ENCODE measurements around the gene DNMT3A.
A peak's percentile ranks its signal among the peaks of the same experiment; 100 is the strongest.

DNMT3A gene

DNA sequence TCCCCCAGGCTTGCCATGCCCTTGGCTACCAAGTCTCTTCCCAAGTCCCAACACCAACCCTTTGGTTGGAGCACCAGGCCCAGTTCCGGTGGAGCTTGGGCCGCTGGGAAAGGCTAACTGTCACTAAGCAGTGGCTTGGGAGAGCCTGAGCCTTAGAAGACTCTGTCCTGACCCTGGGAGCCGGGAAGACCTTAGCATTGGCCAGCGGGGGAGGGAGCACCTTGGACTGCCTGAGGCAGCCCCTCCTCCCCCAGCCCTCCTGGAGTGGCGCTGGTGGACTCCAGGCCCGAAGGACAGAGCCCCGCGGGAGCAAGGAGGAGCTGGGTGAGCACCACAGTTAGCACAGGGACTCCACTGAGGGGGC, 110.8 kb downstream of the DNMT3A start:
- no peak for DNase-seq (ENCODE audit: insufficient read length, low spot score)
- no peak for FAIRE-seq
- TF ChIP-seq POLR2A (IDR thresholded peaks at IDR 0.05; ENCODE audit: low read depth, low read length) = no peak
- no peak for TF ChIP-seq TAF1 (IDR thresholded peaks at IDR 0.05; ENCODE audit: low read depth, low read length)
- no peak for TF ChIP-seq POU2F2 (IDR thresholded peaks at IDR 0.05; ENCODE audit: low read depth, low read length)
- no peak; the same call in 1 of the 2 replicates for TF ChIP-seq POLR2AphosphoS5 (IDR thresholded peaks at IDR 0.05; ENCODE audit: low read depth, low read length)
- TF ChIP-seq SPI1 (IDR thresholded peaks at IDR 0.05; ENCODE audit: low read depth, low read length) = no peak
- no peak for TF ChIP-seq PAX5 (IDR thresholded peaks at IDR 0.05; ENCODE audit: insufficient read depth, low read length, severe bottlenecking)

DNA sequence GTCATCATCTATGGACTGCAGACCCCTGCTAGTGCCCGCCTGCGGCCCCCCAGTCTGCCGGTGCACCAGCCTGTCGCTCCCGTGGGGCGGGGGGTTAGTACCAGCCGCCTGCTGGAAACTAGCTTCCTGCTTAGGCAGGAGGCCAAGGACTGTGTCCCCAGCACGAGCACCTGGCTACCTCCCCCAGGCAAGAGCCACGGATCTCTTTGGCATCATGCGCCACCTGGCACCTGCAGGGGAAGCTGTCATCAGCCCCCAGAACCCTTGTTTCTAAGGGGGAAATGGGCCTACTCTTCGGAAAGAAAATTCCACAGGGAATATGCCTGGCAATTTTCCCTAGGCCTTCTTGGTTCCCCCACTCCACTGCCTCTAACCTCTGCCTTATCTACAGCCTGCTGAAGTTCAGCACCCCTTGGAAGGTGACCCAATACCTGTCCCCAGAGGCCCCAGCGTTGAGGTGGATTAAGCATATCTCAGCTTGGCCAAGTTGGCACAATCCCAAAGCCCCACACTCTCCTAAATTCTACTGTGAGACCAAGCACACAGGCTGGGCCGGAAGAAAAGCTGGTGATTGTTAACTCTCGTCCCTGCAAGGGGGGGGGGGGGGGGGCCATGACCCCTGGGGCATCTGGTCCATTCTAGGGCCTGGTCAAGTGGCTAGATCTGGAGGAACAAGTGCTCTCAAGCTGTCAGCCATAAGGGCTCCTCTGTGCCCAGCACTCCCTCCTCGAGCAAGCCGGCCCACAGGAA, 111.4 kb downstream of the DNMT3A start:
- TF ChIP-seq SPI1 (IDR thresholded peaks at IDR 0.05; ENCODE audit: low read depth, low read length) = no peak
- TF ChIP-seq PAX5 (IDR thresholded peaks at IDR 0.05; ENCODE audit: insufficient read depth, low read length, severe bottlenecking) = no peak
- no peak for TF ChIP-seq TAF1 (IDR thresholded peaks at IDR 0.05; ENCODE audit: low read depth, low read length)
- no peak for FAIRE-seq
- no peak for DNase-seq (ENCODE audit: insufficient read length, low spot score)

DNA sequence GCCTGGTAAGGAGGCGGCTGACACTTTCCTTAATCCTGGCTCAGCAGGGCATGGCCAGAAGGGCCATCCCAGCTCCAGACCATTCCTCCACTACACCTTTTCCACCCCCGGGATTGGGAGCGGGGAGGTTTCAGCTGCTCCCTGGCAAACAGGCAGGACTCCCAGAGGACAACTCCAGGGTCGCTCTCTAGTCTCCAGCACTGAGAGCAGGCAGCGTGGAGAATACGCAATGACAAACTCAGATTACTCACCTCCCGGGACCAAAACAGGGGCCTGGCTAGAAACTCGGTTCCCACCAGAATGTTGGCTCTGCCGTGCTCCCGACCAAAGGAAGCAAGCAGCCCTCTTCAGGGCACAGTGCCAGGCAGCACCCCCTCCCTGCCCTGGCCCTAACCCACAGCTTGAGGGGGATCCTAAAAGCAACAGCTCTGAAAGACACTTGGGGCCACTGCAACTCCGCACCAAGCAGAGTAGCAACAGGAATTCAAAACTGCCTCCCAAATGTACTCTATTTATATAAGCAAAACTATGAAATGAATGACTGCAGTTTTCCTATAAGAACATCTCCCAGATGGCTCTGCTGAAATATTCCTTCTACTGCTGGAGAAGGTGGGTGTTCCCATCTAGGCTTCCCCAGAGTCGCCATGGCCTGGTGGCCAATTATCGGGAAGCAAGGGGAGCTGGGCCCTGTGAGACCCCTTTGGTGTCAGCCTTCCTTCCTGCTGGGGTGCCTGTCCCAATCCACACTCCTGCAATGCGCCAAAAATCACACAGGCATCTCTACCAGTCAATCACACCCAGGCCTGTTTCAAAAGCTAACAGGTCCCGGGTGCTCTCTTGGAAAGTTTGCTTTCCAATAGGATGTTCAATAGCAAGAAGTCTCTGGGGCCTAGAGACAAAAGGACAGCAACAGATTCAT, 112.2 kb downstream of the DNMT3A start:
- FAIRE-seq (no peak), DNase-seq (ENCODE audit: insufficient read length, low spot score) (no peak)
- TF ChIP-seq POLR2AphosphoS5 (IDR thresholded peaks at IDR 0.05; ENCODE audit: low read depth, low read length) = no peak
- TF ChIP-seq TAF1 (IDR thresholded peaks at IDR 0.05; ENCODE audit: low read depth, low read length) = no peak
- TF ChIP-seq SPI1 (IDR thresholded peaks at IDR 0.05; ENCODE audit: low read depth, low read length) = no peak
- no peak for TF ChIP-seq PAX5 (IDR thresholded peaks at IDR 0.05; ENCODE audit: insufficient read depth, low read length, severe bottlenecking)
- TF ChIP-seq POLR2A (IDR thresholded peaks at IDR 0.05; ENCODE audit: low read depth, low read length) = no peak
- TF ChIP-seq POU2F2 (IDR thresholded peaks at IDR 0.05; ENCODE audit: low read depth, low read length) = no peak

DNA sequence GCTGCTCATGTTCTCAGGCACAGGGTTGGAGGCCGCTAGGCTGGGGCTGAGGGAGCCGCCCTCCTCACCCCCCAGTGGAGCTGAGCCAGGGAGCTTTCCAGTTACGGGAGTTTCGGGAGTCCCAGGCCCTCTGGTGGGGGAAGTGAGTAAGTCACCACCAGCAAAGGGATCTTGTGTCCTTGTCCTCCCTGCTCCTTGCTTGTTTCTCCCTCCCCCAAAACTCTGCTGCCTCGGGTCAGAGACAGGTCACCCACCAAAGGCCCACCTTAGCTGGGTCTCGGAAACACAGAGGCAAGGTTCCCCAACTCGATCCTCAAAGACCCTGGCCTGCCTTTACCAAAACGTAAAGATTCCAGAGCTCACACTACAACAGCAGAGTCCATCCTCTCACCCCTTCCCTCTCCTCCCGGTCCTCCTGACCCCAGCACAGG, 112.9 kb downstream of the DNMT3A start:
- TF ChIP-seq PAX5 (IDR thresholded peaks at IDR 0.05; ENCODE audit: insufficient read depth, low read length, severe bottlenecking) (no peak), POLR2AphosphoS5 (IDR thresholded peaks at IDR 0.05; ENCODE audit: low read depth, low read length) (0 out of 2 replicates have a peak, but pooled peaks have one; percentile 26)
- FAIRE-seq = peak; percentile 62

DNA sequence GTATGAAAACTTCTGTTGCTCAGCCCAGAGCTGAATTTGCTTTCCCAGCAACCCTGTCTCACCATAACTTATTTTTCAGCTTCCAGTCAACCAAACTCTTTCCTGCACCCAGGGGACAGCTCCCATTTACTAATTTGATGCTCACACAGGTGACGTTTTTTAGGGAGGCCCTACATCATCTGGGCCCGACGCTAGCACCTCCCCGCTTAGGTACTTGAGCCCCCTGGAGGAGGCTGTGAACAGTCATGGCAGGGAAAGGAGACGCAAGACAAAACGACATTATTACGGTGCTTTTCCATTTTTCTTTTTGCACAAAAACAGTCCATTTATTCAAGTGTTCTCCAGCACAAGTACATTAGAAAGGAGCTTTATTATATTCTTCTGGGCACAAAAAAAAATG, 114.1 kb downstream of the DNMT3A start:
- no peak for TF ChIP-seq POU2F2 (IDR thresholded peaks at IDR 0.05; ENCODE audit: low read depth, low read length)
- FAIRE-seq = no peak

More for the DNA sequence above, 112.9 kb downstream of the DNMT3A start:
- peak; percentile 61 for DNase-seq (ENCODE audit: insufficient read length, low spot score)

DNA sequence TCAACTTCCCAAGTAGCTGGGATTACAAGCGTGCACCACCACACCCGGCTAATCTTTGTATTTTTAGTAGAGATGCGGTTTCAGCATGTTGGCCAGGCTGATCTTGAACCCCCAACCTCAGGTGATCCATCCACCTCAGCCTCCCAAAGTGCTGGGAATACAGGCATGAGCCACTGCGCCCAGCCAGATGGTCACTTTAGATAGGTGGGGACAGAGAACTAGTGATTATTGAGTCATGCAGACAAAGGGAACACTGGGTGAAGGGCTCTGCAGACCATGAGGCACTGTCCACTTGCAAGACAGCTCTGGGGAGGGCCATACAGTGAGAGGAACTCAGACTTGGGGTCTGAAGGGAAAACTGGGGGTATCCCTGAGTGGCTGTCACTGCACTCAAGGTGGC, 114.9 kb downstream of the DNMT3A start:
- DNase-seq (ENCODE audit: insufficient read length, low spot score) (no peak), FAIRE-seq (peak; percentile 5)
- TF ChIP-seq SPI1 (IDR thresholded peaks at IDR 0.05; ENCODE audit: low read depth, low read length) = no peak

More for the DNA sequence above, 114.1 kb downstream of the DNMT3A start:
- no peak for DNase-seq (ENCODE audit: insufficient read length, low spot score)

DNA sequence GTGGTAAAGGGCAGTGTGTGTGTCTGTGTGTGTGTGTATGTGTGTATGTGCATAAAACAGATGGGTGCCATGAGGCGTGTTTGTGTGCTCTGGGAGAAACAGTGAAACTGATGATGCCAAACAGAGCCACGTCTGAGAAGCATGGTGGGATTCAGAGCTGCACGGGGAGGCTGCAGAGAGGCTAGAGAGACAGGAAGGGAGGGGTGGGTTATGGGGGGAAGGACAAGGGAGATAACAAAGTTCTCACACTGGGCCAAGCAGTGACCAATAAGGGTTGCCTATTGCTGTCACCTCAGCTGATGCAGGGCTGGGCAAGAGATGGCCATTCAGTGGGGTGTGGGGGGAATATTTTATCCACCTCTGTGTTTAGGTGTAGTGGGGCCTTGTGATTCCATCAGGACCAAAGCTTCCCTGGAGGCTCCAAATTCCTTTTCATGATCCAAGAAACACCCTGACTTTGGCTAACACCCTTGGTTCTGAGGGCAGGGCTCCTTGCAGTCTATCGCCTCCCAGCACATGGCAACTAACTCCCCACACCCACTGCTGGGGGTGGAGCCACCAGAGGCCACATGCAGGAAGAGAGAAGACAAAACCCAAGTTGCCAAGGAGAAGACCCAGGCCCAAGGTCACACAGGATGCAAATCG, 119.1 kb downstream of the DNMT3A start:
- DNase-seq (ENCODE audit: insufficient read length, low spot score) (no peak), FAIRE-seq (no peak)
- TF ChIP-seq POLR2A (IDR thresholded peaks at IDR 0.05; ENCODE audit: low read depth, low read length) (no peak), POU2F2 (IDR thresholded peaks at IDR 0.05; ENCODE audit: low read depth, low read length) (no peak), PAX5 (IDR thresholded peaks at IDR 0.05; ENCODE audit: insufficient read depth, low read length, severe bottlenecking) (no peak), SPI1 (IDR thresholded peaks at IDR 0.05; ENCODE audit: low read depth, low read length) (no peak), TAF1 (IDR thresholded peaks at IDR 0.05; ENCODE audit: low read depth, low read length) (no peak), POLR2AphosphoS5 (IDR thresholded peaks at IDR 0.05; ENCODE audit: low read depth, low read length) (no peak)

DNA sequence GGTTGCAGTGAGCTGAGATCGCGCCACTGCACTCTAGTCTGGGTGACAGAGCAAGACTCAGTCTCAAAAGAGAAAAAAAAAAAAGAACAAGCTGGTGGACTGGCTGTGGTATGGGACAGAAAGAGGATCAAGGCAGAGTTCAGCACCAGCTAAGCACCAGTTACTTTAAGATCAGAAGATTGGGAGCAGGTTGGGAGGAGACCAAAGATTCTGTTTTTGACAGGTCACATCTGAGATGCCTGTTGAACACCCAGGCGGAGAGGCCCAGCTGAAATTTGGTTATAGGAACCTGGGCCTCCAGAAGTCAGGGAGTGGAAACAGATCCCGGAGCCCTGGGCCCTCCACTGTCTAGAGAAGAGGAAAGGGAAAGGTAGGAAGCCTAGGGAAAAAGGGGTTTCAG, 120.1 kb downstream of the DNMT3A start:
- DNase-seq (ENCODE audit: insufficient read length, low spot score) (no peak), FAIRE-seq (no peak)
- TF ChIP-seq POU2F2 (IDR thresholded peaks at IDR 0.05; ENCODE audit: low read depth, low read length) (no peak), POLR2A (IDR thresholded peaks at IDR 0.05; ENCODE audit: low read depth, low read length) (no peak), SPI1 (IDR thresholded peaks at IDR 0.05; ENCODE audit: low read depth, low read length) (no peak), TAF1 (IDR thresholded peaks at IDR 0.05; ENCODE audit: low read depth, low read length) (no peak), PAX5 (IDR thresholded peaks at IDR 0.05; ENCODE audit: insufficient read depth, low read length, severe bottlenecking) (no peak), POLR2AphosphoS5 (IDR thresholded peaks at IDR 0.05; ENCODE audit: low read depth, low read length) (no peak)

DNA sequence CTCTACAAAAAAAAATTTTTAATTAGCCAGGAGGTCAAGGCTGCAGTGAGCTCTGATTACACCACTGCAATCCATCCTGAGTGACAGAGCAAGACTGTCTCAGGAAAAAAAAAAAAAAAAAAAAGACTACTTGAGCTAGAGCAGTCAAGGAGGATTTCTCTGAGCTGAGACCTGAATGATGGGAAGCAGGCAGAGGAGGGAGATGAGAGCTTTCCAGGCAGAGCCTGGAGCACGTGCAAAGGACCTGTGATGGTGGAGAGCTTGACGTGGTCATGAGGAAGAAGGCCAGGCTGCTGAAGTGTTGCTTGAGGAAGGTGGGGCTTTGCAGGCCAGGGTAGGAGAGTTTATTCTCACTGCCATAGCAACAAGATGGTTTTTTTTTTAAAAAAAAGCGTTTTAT, 121.4 kb downstream of the DNMT3A start:
- TF ChIP-seq POU2F2 (IDR thresholded peaks at IDR 0.05; ENCODE audit: low read depth, low read length) (no peak), POLR2AphosphoS5 (IDR thresholded peaks at IDR 0.05; ENCODE audit: low read depth, low read length) (no peak), PAX5 (IDR thresholded peaks at IDR 0.05; ENCODE audit: insufficient read depth, low read length, severe bottlenecking) (no peak), POLR2A (IDR thresholded peaks at IDR 0.05; ENCODE audit: low read depth, low read length) (no peak), TAF1 (IDR thresholded peaks at IDR 0.05; ENCODE audit: low read depth, low read length) (no peak), SPI1 (IDR thresholded peaks at IDR 0.05; ENCODE audit: low read depth, low read length) (no peak)
- FAIRE-seq (no peak), DNase-seq (ENCODE audit: insufficient read length, low spot score) (no peak)

DNA sequence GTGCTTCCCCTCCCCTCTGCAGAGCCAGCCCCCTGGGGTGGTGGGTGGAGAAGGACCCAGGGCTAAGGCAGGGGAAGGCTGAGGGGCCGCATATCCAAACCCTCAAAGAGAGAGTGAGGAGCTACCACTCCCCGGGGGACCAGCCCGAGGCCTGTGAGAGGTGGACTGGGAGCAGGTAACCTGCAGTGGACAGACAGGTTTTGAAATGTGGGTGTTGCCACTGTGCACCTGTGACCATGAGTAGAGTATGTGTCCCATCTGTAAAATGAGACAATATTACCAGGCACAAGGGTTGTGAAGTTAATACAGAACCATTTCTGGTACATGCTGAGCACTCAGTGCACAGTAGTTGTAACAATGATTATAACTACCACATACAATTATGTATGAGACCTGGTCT, 122.1 kb downstream of the DNMT3A start:
- TF ChIP-seq POU2F2 (IDR thresholded peaks at IDR 0.05; ENCODE audit: low read depth, low read length) (no peak), POLR2A (IDR thresholded peaks at IDR 0.05; ENCODE audit: low read depth, low read length) (no peak), TAF1 (IDR thresholded peaks at IDR 0.05; ENCODE audit: low read depth, low read length) (no peak)
- DNase-seq (ENCODE audit: insufficient read length, low spot score) = no peak
- FAIRE-seq = no peak

Measured in GM12891 (cell line).